Measurements from ENCODE around the gene NPAS3.

The NPAS3 gene

GRCh38 chr14:33851931-33852330, 913.3 kb downstream of the NPAS3 start:
- Histone ChIP-seq H4K20me1 (ENCODE audit: insufficient read depth) (no peaks in the 10 kb centered on the region), H3K4me3 (IDR thresholded peaks at IDR 0.05; ENCODE audit: insufficient read depth, low read depth, low read length) (no peak overlapping the region), H3K9ac (no peak overlapping the region), H3K36me3 (ENCODE audit: insufficient read depth) (no peaks in the 10 kb centered on the region), H3K79me2 (ENCODE audit: insufficient read depth, low read depth) (no peaks in the 10 kb centered on the region), H2AFZ (ENCODE audit: low read depth) (no peak overlapping the region), H3K4me1 (ENCODE audit: low read depth, poor library complexity, severe bottlenecking) (no peaks in the 10 kb centered on the region), H3K27me3 (ENCODE audit: insufficient read depth, low read depth) (no peaks in the 10 kb centered on the region), H3K4me2 (no peak overlapping the region), H3K27ac (no peak overlapping the region)
- TF ChIP-seq CTCF (conservative IDR thresholded peaks at IDR 0.05; ENCODE audit: low read depth, low read length) = no peak
